RWPE2 (cell line): ENCODE results near the gene PDGFRB.

Experiments used
- ATAC-seq: fragments of 200-7000 bp; cut with Tn5 transposase; 3 replicates; pipeline ENCODE4 v1.9.1; 2021; ENCODE audit warnings: low read depth
- DNase-seq: peaks from one replicate; pipeline ENCODE4 v3.0.0-alpha.2; 2020; ENCODE audit warnings: low spot score
- H3K27ac ChIP-seq: fragments of 450-650 bp; 2 replicates; pipeline ENCODE4 v1.5.1; 2017; ENCODE audit warnings: mild to moderate bottlenecking; ENCODE audit not compliant: poor library complexity, severe bottlenecking
- H3K27me3 ChIP-seq: fragments of 250-450 bp; sonication (Bioruptor Pico); 2 replicates; pipeline ENCODE4 v1.5.1; 2021; ENCODE audit warnings: mild to moderate bottlenecking, moderate library complexity; ENCODE audit not compliant: insufficient read depth, poor library complexity, severe bottlenecking
- H3K36me3 ChIP-seq: fragments of 250-450 bp; sonication (Bioruptor Pico); 2 replicates; pipeline ENCODE4 v1.5.1; 2020; ENCODE audit warnings: low read depth, mild to moderate bottlenecking, moderate library complexity
- H3K4me1 ChIP-seq: fragments of 250-450 bp; sonication (Bioruptor Pico); 2 replicates; pipeline ENCODE4 v1.5.1; 2021; ENCODE audit warnings: mild to moderate bottlenecking, moderate library complexity; ENCODE audit not compliant: insufficient read depth, poor library complexity, severe bottlenecking
- H3K4me3 ChIP-seq: fragments of 250-450 bp; sonication (Bioruptor Pico); 2 replicates; pipeline ENCODE4 v1.5.1; 2021; ENCODE audit warnings: mild to moderate bottlenecking, moderate library complexity; ENCODE audit not compliant: severe bottlenecking
- H3K9me3 ChIP-seq: fragments of 250-450 bp; sonication (Bioruptor Pico); 2 replicates; pipeline ENCODE4 v1.5.1; 2021; ENCODE audit warnings: mild to moderate bottlenecking, moderate library complexity; ENCODE audit not compliant: severe bottlenecking
- TF ChIP-seq, protein P1 (sequence below): fragments of 450-650 bp; IDR thresholded peaks from one replicate; pipeline ENCODE4 v1.5.1; 2017; ENCODE audit warnings: mild to moderate bottlenecking, moderate library complexity; ENCODE audit not compliant: poor library complexity, severe bottlenecking

PDGFRB gene

DNA sequence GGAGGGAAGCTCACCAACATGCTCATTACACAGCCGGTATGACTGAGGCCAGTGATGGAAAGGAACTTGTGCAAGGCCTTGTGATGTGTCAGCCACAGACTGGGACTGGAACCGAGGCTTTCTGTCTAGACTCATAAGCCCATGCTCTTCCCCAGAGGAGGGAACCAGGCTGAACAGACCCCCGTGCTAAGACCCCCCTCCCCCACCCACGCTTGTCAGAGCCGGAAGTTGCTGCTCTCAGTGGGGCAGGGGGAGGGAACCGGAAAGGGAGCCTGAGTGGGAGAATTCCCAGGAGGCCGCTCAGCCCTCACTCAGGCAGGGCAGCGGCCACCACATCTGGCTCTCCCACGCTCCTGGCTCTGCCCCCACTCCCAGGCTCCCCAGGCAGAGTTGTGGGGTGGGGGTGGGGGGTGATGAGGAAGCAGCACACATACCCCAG is 4.1 kb upstream of the PDGFRB start:
- no peaks in the 10 kb centered on the region for H3K9me3 ChIP-seq
- no peaks in the 10 kb centered on the region for H3K27me3 ChIP-seq
- H3K4me1 ChIP-seq: no peaks in the 10 kb centered on the region
- no peak for ATAC-seq
- TF ChIP-seq, protein P1, sequence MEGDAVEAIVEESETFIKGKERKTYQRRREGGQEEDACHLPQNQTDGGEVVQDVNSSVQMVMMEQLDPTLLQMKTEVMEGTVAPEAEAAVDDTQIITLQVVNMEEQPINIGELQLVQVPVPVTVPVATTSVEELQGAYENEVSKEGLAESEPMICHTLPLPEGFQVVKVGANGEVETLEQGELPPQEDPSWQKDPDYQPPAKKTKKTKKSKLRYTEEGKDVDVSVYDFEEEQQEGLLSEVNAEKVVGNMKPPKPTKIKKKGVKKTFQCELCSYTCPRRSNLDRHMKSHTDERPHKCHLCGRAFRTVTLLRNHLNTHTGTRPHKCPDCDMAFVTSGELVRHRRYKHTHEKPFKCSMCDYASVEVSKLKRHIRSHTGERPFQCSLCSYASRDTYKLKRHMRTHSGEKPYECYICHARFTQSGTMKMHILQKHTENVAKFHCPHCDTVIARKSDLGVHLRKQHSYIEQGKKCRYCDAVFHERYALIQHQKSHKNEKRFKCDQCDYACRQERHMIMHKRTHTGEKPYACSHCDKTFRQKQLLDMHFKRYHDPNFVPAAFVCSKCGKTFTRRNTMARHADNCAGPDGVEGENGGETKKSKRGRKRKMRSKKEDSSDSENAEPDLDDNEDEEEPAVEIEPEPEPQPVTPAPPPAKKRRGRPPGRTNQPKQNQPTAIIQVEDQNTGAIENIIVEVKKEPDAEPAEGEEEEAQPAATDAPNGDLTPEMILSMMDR: no peak
- H3K27ac ChIP-seq: no peak overlapping the region
- no peak for DNase-seq
- no peak overlapping the region for H3K4me3 ChIP-seq
- no peaks in the 10 kb centered on the region for H3K36me3 ChIP-seq

DNA sequence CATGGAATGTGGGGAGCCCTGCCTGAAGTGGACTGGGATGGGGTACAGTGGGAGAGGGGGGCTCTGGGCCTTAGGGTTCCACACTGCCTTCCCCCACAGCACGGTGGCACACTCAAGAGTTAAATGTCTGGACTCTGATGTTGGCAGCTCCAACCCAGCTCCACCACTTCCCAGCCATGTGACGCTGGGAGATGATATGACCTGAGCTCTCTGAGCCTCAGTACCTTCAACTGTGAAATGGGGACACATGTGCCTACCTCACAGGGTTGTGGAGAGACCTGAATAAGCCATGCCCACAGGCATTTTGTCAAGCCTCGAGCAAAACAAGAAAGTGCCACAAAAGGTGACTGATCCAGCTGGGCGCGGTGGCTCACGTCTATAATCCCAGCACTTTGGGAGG is 3.4 kb upstream of the PDGFRB start:
- no peak overlapping the region for H3K4me3 ChIP-seq
- no peaks in the 10 kb centered on the region for H3K36me3 ChIP-seq
- no peaks in the 10 kb centered on the region for H3K4me1 ChIP-seq
- no peak for DNase-seq
- no peak overlapping the region for H3K27ac ChIP-seq
- TF ChIP-seq, protein P1: no peak
- no peaks in the 10 kb centered on the region for H3K27me3 ChIP-seq
- no peaks in the 10 kb centered on the region for H3K9me3 ChIP-seq
- ATAC-seq: no peak

DNA sequence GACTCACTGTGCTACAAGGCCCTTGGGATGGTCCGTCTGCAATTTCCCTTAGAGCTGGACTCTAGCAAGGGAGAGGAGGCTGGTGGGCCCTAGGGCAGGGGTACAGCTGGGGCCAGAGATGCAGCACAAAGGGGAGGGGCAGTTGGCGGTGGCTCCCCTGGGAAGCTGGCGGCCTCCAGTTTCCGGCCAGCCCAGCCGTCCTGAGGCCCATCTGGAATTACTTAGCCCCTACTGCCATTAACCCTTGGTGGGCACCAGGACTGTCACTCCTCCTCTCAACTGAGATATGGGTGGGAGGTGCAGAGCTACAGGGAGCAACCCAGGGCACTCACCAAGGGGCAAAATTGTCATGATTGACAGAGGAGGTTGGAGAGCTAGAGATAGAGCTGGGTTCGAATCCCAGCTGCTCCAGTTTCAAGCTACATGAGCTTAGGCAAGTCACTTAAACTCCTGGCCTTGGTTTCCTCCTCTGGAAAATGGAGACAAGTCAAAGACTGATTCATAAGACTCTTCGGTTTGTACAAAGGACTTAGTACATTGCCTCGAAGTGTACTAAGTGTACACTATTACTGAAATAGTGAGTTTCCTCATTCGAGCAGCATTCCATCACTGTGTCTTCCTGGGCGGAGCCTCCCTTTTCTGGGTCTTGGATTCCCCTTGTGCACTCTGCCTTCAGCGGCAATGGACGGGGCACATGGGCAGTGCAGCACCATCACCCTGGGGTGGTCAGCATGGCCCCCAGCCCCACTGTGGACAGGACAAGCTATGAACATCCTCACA is 2.7 kb upstream of the PDGFRB start:
- TF ChIP-seq, protein P1: no peak
- H3K4me1 ChIP-seq: no peaks in the 10 kb centered on the region
- H3K36me3 ChIP-seq: no peaks in the 10 kb centered on the region
- DNase-seq (no peak), ATAC-seq (no peak)
- H3K27me3 ChIP-seq: no peaks in the 10 kb centered on the region
- no peak overlapping the region for H3K4me3 ChIP-seq
- no peak overlapping the region for H3K27ac ChIP-seq
- no peaks in the 10 kb centered on the region for H3K9me3 ChIP-seq

DNA sequence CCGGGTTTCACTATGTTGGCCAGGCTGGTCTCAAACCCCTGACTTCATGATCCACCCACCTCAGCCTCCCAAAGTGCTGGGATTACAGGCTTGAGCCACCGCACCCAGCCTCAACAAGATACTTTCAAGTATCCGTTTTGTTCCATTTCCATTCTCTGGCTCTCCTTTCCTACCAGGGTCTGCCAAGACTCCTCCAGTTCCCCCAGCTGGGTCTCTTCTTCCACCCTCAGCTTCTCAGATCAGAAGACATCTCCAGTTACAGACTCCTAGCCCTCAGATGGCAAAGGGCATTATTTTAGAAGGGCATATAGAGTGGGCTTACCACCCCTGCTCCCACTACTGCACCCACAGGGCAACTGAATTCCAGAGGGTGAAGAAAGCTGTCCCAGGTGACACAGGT is 1.5 kb upstream of the PDGFRB start:
- Histone ChIP-seq H3K36me3 (no peaks in the 10 kb centered on the region), H3K27ac (no peak overlapping the region), H3K27me3 (no peaks in the 10 kb centered on the region), H3K9me3 (no peaks in the 10 kb centered on the region), H3K4me3 (no peak overlapping the region), H3K4me1 (no peaks in the 10 kb centered on the region)
- TF ChIP-seq, protein P1: no peak
- ATAC-seq (no peak), DNase-seq (no peak)

DNA sequence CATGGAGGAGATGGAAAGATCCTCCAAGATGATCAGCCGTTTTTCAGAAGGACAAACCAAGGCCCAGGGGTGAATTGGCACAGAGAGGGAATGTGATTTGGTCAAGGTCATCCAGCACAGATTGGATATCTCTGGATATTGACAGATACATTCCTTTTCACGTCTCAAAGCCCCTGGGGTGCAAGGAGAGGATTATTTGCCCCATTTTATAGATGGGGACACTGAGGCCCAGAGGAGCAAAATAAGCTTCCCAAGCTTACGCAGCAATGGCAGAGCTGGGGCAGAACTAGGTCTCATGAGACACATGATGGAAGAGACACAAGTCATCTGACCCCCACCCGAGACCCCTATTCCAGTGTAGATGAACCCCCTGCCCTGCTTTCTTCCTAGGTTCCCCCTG is 895 bp upstream of the PDGFRB start:
- Histone ChIP-seq H3K27me3 (no peaks in the 10 kb centered on the region), H3K27ac (no peak overlapping the region), H3K4me1 (no peaks in the 10 kb centered on the region), H3K4me3 (no peak overlapping the region), H3K9me3 (no peaks in the 10 kb centered on the region), H3K36me3 (no peaks in the 10 kb centered on the region)
- TF ChIP-seq, protein P1: no peak
- DNase-seq (no peak), ATAC-seq (no peak)
